Measurements from ENCODE around the gene VIM. TPM values are rescaled to one million over a fixed set of nuclear protein-coding genes. Genes with fewer than 3 reads are reported as not detected.
"Not testable (repeated sequence)": the region's sequence is repeated elsewhere in the genome, so short reads cannot be mapped to it uniquely, and the experiment has no call there.

The VIM gene
- total and polyA plus RNA-seq, 7 donors: 112 to 1,636 (median 930) TPM

GRCh38 chr10:17244700-17245365 is 16.8 kb downstream of the VIM start:
- H3K36me3 ChIP-seq: no peaks in the 10 kb centered on the region
- no peak for DNase-seq
- intact Hi-C loops (cut with DNase I): no loop called here

GRCh38 chr10:17247210-17247609 is 19.2 kb downstream of the VIM start:
- H3K27ac ChIP-seq: no peak overlapping the region
- TF ChIP-seq POLR2AphosphoS5 (IDR thresholded peaks at IDR 0.05) (no peak), EP300 (IDR thresholded peaks at IDR 0.05) (no peak), POLR2A (IDR thresholded peaks at IDR 0.05) (no peak), CTCF (IDR thresholded peaks at IDR 0.05) (no peak)
- no peaks in the 10 kb centered on the region for H3K27me3 ChIP-seq
- no peak overlapping the region for H3K4me3 ChIP-seq
- H3K9me3 ChIP-seq: no peaks in the 10 kb centered on the region
- H3K36me3 ChIP-seq: no peaks in the 10 kb centered on the region
- DNase-seq: no peak
- intact Hi-C loops (cut with DNase I): no loop called here
- no peaks in the 10 kb centered on the region for H3K4me1 ChIP-seq
- 84 to 94% methylated on average over 1 of the region's 1 CpG for WGBS, 2 donors

More at GRCh38 chr10:17244700-17245365, 16.8 kb downstream of the VIM start:
- no peak overlapping the region for H3K4me3 ChIP-seq
- no peak overlapping the region for H3K27ac ChIP-seq
- H3K4me1 ChIP-seq: no peaks in the 10 kb centered on the region
- TF ChIP-seq POLR2A (IDR thresholded peaks at IDR 0.05) (no peak), EP300 (IDR thresholded peaks at IDR 0.05) (no peak), CTCF (IDR thresholded peaks at IDR 0.05) (no peak), POLR2AphosphoS5 (IDR thresholded peaks at IDR 0.05) (no peak)
- H3K9me3 ChIP-seq: no peaks in the 10 kb centered on the region
- H3K27me3 ChIP-seq: no peaks in the 10 kb centered on the region

GRCh38 chr10:17248964-17249363 is 20.9 kb downstream of the VIM start:
- H3K36me3 ChIP-seq: no peaks in the 10 kb centered on the region
- no peaks in the 10 kb centered on the region for H3K9me3 ChIP-seq
- WGBS, 2 donors: 11 to 79% methylated on average over 1 of the region's 1 CpG
- no peaks in the 10 kb centered on the region for H3K27me3 ChIP-seq
- no peaks in the 10 kb centered on the region for H3K4me1 ChIP-seq
- intact Hi-C loops (cut with DNase I): no loop called here
- DNase-seq: no peak
- no peak overlapping the region for H3K27ac ChIP-seq
- no peak overlapping the region for H3K4me3 ChIP-seq
- TF ChIP-seq EP300 (IDR thresholded peaks at IDR 0.05): no peak
- no peak for TF ChIP-seq CTCF (IDR thresholded peaks at IDR 0.05)
- TF ChIP-seq POLR2AphosphoS5 (IDR thresholded peaks at IDR 0.05): no peak
- TF ChIP-seq POLR2A (IDR thresholded peaks at IDR 0.05): no peak

- H3K27ac ChIP-seq: no peak overlapping the region
- no peak overlapping the region for H3K4me3 ChIP-seq
- DNase-seq: no peak
- H3K36me3 ChIP-seq: no peaks in the 10 kb centered on the region
- TF ChIP-seq CTCF (IDR thresholded peaks at IDR 0.05) (no peak), POLR2A (IDR thresholded peaks at IDR 0.05) (no peak), EP300 (IDR thresholded peaks at IDR 0.05) (no peak), POLR2AphosphoS5 (IDR thresholded peaks at IDR 0.05) (no peak)
- WGBS, 2 donors: 18 to 55% methylated on average over 4 of the region's 4 CpGs
- no peaks in the 10 kb centered on the region for H3K27me3 ChIP-seq
- H3K9me3 ChIP-seq: no peaks in the 10 kb centered on the region
- H3K4me1 ChIP-seq: no peaks in the 10 kb centered on the region
- intact Hi-C loops (cut with DNase I): no loop called here
Measured at GRCh38 chr10:17249820-17250219, 21.8 kb downstream of the VIM start.

GRCh38 chr10:17250736-17251135 is 22.7 kb downstream of the VIM start:
- intact Hi-C loops (cut with DNase I): no loop called here
- no peaks in the 10 kb centered on the region for H3K36me3 ChIP-seq
- DNase-seq: no peak
- 90 to 97% methylated on average over 2 of the region's 2 CpGs for WGBS, 2 donors
- TF ChIP-seq POLR2A (IDR thresholded peaks at IDR 0.05) (no peak), POLR2AphosphoS5 (IDR thresholded peaks at IDR 0.05) (no peak), CTCF (IDR thresholded peaks at IDR 0.05) (no peak), EP300 (IDR thresholded peaks at IDR 0.05) (no peak)
- H3K4me3 ChIP-seq: no peak overlapping the region
- H3K9me3 ChIP-seq: no peaks in the 10 kb centered on the region
- no peaks in the 10 kb centered on the region for H3K27me3 ChIP-seq
- no peak overlapping the region for H3K27ac ChIP-seq
- H3K4me1 ChIP-seq: no peaks in the 10 kb centered on the region

- intact Hi-C loops (cut with DNase I); H3K27me3 ChIP-seq; H3K9me3 ChIP-seq: not testable (repeated sequence)
Measured at GRCh38 chr10:17254543-17255050, 26.6 kb downstream of the VIM start.

More at GRCh38 chr10:17254543-17255050, 26.6 kb downstream of the VIM start:
- not testable (repeated sequence) for H3K36me3 ChIP-seq, H3K4me1 ChIP-seq, DNase-seq, H3K4me3 ChIP-seq, H3K27ac ChIP-seq
- 76 to 79% methylated on average over 2 of the region's 2 CpGs for WGBS, 2 donors

All from sigmoid colon (tissue), 7 donors.